ENCODE results near the gene KIAA0825.

DNA sequence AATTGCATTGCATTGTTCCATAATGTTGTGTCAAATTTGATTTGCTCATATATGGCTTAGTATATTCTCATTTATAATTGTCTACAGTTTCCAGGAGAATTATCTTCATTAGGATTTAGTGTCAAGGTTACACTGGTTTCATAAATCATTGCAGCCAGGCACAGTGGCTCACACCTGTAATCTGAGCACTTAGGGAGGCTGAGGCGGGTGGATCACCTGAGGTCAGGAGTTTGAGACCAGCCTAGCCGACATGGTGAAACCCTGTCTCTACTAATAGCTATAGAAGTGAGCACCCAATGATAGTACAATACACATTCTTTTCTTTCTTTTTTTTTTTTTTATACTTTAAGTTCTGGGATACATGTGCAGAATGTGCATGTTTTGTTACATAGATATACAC is 282.5 kb downstream of the KIAA0825 start:
- TF ChIP-seq POLR2A (IDR thresholded peaks at IDR 0.05): no peak
- TF ChIP-seq CTCF (IDR thresholded peaks at IDR 0.05 in 4 of 5, conservative IDR thresholded peaks at IDR 0.05 in 1 of 5): no peak
